HG02981 (cell line): ENCODE data around the gene GBGT1.

Source experiments
- ATAC-seq: cut with Tn5 transposase; IDR thresholded peaks from one replicate; pipeline ENCODE4 v1.9.1; 2021; ENCODE audit warnings: mild to moderate bottlenecking, moderate library complexity; ENCODE audit not compliant: unreplicated experiment

GBGT1 gene

GRCh38 chr9:133166392-133166791, 2.7 kb upstream of the GBGT1 start:
- no peak for ATAC-seq

- ATAC-seq = no peak
Measured at GRCh38 chr9:133165452-133165730, 1.7 kb upstream of the GBGT1 start.

GRCh38 chr9:133164191-133164590, 477 bp upstream of the GBGT1 start:
- ATAC-seq = no peak

- no peak for ATAC-seq
Measured at GRCh38 chr9:133162861-133163503, 732 bp downstream of the GBGT1 start.

- no peak for ATAC-seq
Measured at GRCh38 chr9:133161547-133161950, 2.2 kb downstream of the GBGT1 start.

- ATAC-seq = no peak
Measured at GRCh38 chr9:133160742-133161546, 2.8 kb downstream of the GBGT1 start.

- no peak for ATAC-seq
Measured at GRCh38 chr9:133158695-133159094, 5.0 kb downstream of the GBGT1 start.

GRCh38 chr9:133155156-133155555, 8.6 kb downstream of the GBGT1 start:
- no peak for ATAC-seq

- ATAC-seq = no peak
Measured at GRCh38 chr9:133154097-133154989, 9.4 kb downstream of the GBGT1 start.

GRCh38 chr9:133153227-133154096, 10.3 kb downstream of the GBGT1 start:
- ATAC-seq = no peak

GRCh38 chr9:133151601-133152525, 11.9 kb downstream of the GBGT1 start:
- ATAC-seq = no peak

GRCh38 chr9:133151041-133151440, 12.7 kb downstream of the GBGT1 start:
- no peak for ATAC-seq

GRCh38 chr9:133149130-133150015, 14.3 kb downstream of the GBGT1 start:
- peak; percentile 63 for ATAC-seq

GRCh38 chr9:133148199-133149129, 15.2 kb downstream of the GBGT1 start:
- ATAC-seq = peak; percentile 7

GRCh38 chr9:133147412-133148198, 16.1 kb downstream of the GBGT1 start:
- ATAC-seq = peak; percentile 23

- ATAC-seq = no peak
Measured at GRCh38 chr9:133146746-133147411, 16.8 kb downstream of the GBGT1 start.
